ENCODE results near the gene CLBA1.

Gene CLBA1

GRCh38 chr14:105005329-105005928 is 19.8 kb downstream of the CLBA1 start:
- DNase-seq (ENCODE audit: low spot score), result no peak

GRCh38 chr14:105005929-105006830 is 20.6 kb downstream of the CLBA1 start:
- DNase-seq (ENCODE audit: low spot score), result no peak

GRCh38 chr14:105006831-105007592 is 21.4 kb downstream of the CLBA1 start:
- DNase-seq (ENCODE audit: low spot score), result no peak

- no peak for DNase-seq (ENCODE audit: low spot score)
These were observed 22.1 kb downstream of the CLBA1 start for GRCh38 chr14:105007593-105008264.

GRCh38 chr14:105010106-105010505 is 24.5 kb downstream of the CLBA1 start:
- no peak for DNase-seq (ENCODE audit: low spot score)

DNA sequence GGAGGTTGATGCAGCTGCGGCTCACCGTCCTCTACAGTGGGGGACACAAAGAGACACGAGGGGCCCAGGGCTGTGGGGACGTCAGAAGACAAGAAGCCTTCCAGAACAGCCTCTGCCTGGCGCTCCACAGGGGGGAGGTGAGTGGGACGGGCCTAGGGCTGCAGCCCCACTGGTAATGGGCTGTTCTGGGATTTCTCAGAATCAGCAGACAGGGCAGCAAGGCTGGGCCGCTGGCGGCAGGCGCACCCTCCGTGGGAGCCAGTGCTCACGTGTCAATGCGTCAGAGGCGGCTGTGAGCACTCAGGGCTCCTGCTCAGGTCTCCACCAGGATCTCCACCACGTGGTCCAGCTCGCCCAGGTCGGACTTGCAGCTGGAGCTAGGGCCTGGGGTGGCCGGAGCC is 25.3 kb downstream of the CLBA1 start:
- DNase-seq (ENCODE audit: low spot score), result no peak

GRCh38 chr14:105011312-105011990 is 25.9 kb downstream of the CLBA1 start:
- DNase-seq (ENCODE audit: low spot score), result no peak

- peak; percentile 45 for DNase-seq (ENCODE audit: low spot score)
These were observed 26.8 kb downstream of the CLBA1 start for GRCh38 chr14:105012171-105012985.

- DNase-seq (ENCODE audit: low spot score), result peak; percentile 57
These were observed 27.7 kb downstream of the CLBA1 start for GRCh38 chr14:105013150-105013785.

DNA sequence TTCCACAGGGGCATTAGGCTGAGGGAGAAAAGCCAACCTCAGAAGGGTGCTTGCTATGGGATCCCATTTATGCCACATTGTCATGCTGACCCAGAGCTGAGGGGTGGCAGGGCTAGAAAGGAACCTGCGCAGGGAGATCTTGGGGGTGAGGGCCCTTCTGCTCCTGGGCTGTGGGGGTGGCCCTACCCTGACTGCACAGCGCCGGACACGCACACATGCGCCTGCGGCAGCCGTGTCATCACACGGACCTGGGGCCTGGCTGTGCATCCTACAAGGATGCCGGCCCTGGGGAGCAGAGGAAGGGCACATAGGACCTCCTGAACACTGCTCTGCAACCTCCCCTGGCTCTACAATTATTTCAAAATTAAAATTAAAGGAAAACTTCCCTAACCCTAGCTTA is 28.4 kb downstream of the CLBA1 start:
- DNase-seq (ENCODE audit: low spot score), result no peak

DNA sequence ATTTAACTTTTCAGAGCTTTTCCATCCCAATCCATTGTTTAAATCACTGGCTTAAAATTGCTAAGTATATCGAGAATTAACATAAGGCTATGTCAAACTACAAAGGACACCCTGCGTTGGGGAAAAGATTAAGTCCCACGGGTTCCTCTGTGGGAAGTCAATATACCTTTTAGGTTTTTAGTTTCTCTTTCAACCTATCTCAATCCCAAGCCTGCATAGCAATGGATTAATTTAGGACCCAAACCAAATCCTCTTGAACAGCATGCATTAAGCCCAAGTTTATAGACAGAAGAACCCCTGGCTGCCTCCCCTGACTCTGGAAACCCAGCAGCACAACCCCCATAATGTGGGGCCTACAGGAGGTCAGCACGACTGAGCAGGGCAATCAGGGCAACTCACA is 29.0 kb downstream of the CLBA1 start:
- no peak for DNase-seq (ENCODE audit: low spot score)

- no peak for DNase-seq (ENCODE audit: low spot score)
These were observed 29.7 kb downstream of the CLBA1 start for GRCh38 chr14:105015242-105015641.

DNA sequence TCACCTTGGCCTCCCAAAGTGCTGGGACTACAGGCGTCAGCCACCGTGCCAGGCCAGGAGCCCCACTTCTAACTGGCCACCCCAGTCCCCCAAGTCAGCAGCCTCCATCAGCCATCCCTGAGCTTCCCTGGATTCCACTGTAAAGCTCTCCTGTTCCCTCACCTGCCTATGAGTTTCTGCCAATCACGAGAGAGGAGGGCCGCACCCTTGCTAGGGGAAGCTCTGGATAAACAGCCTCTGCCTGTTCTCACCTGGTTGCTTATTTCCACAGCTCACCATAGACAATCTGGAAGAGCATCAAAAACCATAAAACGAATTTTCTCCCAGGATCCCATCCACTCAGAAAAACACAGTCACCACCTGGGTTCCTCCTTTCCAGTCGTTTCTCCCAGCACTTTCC is 30.3 kb downstream of the CLBA1 start:
- no peak for DNase-seq (ENCODE audit: low spot score)

DNA sequence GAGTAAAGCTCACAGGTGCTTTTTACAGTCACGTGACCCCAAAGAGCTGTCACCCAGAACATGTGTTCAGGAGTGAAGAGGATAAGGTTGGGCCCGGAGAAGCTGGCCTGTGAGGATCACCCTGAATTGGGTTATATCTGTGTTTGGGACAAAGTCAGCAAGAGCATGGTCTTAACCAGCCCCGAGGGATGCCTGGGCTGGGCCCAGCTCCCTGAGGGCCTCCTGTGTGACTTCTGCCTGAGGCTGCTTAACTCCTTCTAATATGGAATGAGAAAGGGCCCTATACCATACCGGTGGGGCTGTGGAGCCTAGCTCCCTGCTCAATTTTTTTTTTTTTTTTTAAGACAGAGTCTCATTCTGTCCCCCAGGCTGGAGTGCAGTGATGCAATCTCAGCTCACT is 32.8 kb downstream of the CLBA1 start:
- DNase-seq (ENCODE audit: low spot score), result no peak

GRCh38 chr14:105019861-105020814 is 34.5 kb downstream of the CLBA1 start:
- DNase-seq (ENCODE audit: low spot score), result peak; percentile 50

DNA sequence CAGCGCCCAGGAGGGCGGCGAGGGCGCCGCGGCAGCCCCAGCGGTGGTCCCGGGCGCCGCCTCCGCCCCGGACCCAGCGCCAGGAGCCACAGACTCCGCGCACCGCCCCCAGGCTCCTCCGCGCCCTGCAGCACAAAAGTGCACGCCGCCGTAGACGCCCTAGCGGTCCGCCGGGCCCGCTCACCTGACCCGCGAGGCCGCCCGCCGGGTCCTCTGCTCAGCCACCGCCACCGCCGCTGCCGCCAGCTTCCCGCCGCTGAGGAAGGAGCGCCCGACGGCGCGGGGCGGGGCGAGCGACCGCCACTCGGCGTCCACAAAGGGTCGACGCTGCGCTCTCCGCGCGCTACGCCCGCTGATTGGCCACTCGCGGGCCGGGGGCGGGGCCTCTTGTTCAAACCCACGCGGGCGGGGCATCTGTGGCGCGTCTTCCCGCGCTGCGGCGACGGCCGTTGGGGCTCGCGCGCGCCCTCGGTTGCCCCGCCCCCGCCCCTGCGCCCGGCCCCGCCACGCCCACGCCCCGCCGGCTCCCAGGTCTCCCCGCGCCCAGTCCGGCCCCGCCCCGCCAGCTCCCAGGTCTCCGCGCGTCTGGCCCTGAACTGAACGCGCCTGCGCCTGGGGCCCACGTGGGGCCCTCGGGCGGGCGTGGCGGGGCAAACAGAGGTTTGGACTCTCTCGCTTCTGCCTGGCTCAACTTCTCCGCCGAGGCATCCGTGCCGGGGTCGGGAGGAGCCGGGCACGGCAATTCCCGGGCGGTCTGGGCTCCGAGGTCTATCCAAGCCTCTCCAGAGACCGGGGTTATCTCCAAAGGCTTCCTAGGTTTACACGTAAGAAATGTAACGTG is 35.4 kb downstream of the CLBA1 start, which contains the start of gene CDCA4:
TSS of gene CDCA4 (minus strand) at position 269 of the 841 bp plus-strand sequence. CDS start 9,154 bp downstream, outside the sequence.
- peak; percentile 97 for DNase-seq (ENCODE audit: low spot score)

DNA sequence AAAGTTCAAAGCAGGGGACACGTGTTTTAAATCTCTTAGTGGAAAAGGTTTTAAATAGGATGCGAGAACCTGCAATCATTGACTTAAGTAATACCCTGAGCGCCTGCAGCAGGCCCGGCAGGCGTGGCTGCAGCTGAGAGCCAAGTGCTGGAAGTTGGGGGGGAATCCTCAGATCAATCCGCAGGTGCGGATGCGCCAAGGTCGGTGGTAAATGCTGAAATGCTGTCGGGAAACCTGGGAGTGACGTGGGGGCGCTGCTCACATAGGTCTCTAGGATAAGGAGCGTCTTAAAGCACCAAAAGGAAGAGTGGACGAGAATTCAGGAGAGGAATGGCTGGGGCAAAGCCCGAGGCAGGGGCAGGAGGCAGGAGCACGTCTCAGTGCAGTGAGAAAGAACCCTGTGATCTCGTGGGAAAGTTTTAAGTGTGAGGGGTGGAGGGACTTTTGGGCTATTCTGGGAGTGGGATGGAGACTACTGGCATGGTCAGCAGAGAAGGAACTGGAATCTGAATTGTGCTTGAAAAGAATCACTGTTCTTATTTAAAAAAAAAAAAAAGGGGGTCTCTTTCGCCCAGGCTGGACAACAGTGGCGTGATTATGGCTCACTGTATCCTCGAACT is 36.2 kb downstream of the CLBA1 start:
- peak; percentile 79 for DNase-seq (ENCODE audit: low spot score)

GRCh38 chr14:105022276-105022670 is 36.7 kb downstream of the CLBA1 start:
- peak; percentile 62 for DNase-seq (ENCODE audit: low spot score)
